ENCODE measurements around the gene JMJD1C. TPM values are rescaled to one million over a fixed set of nuclear protein-coding genes. Genes with fewer than 3 reads are reported as not detected.

Gene JMJD1C
- total RNA-seq, 1 experiment from 2014 or later = 66.3 TPM

DNA sequence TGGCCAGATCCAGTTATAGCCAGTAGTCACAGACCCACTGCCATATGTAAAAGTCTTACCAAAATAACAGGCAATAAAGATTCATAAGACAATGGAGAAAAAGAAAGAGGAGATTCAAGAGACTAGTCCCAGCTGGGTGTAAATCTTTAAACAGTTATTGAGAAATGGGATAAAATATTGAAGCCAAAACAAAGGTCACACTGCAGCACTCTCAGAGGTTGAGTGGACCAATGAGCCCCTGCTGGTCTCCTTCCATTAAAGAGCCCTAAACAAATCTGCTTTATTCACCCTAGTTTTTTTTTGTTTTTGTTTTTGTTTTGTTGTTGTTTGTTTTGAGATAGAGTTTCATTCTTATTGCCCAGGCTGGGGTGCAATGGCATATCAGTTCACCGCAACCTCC lies 98.8 kb downstream of the JMJD1C start:
- RAD21 ChIA-PET (ENCODE audit: low non-redundant PET in 1 of 2, low total read pairs in 2 of 2, uncharacterized antibody in 2 of 2, unreplicated experiment in 2 of 2) = no interaction called here
- Histone ChIP-seq H3K27ac (ENCODE audit: low read depth, low read length) (no peak overlapping the region), H3K9ac (ENCODE audit: low read length) (no peak overlapping the region), H3K4me1 (ENCODE audit: control insufficient read depth in 1 of 2, insufficient read depth in 2 of 2, low read length in 2 of 2) (no peaks in the 10 kb centered on the region), H2AFZ (ENCODE audit: low read depth, low read length, poor library complexity, severe bottlenecking) (no peak overlapping the region), H3K27me3 (ENCODE audit: insufficient read depth, low read length) (no peaks in the 10 kb centered on the region), H3K9me2 (ENCODE audit: insufficient read depth) (0 out of 2 replicates have a peak, but pooled peaks cover under 1% of the 10 kb centered on the region), H3K36me3 (ENCODE audit: control insufficient read depth in 1 of 2, insufficient read depth in 2 of 2, low read length in 2 of 2) (no peaks in the 10 kb centered on the region), H3K9me3 (ENCODE audit: control insufficient read depth in 1 of 2, insufficient read depth in 1 of 2, low read depth in 1 of 2, low read length in 2 of 2) (no peaks in the 10 kb centered on the region), H4K20me1 (ENCODE audit: insufficient read depth) (no peaks in the 10 kb centered on the region), H3K4me2 (ENCODE audit: low read length) (no peak overlapping the region), H3K4me3 (replicated peaks in 1 of 2; ENCODE audit: low read depth in 1 of 2, low read length in 2 of 2) (no peak overlapping the region), H3K79me2 (ENCODE audit: insufficient read depth, low read length) (peaks cover 42% of the 10 kb centered on the region)
- DNase-seq (ENCODE audit: low read depth, low spot score) (no peak), ATAC-seq (no peak)
- intact Hi-C loops (cut with micrococcal nuclease) = no loop called here
- POLR2A ChIA-PET = no interaction called here
- no peak for TF ChIP-seq JUND (IDR thresholded peaks at IDR 0.05)
- TF ChIP-seq, protein P1, sequence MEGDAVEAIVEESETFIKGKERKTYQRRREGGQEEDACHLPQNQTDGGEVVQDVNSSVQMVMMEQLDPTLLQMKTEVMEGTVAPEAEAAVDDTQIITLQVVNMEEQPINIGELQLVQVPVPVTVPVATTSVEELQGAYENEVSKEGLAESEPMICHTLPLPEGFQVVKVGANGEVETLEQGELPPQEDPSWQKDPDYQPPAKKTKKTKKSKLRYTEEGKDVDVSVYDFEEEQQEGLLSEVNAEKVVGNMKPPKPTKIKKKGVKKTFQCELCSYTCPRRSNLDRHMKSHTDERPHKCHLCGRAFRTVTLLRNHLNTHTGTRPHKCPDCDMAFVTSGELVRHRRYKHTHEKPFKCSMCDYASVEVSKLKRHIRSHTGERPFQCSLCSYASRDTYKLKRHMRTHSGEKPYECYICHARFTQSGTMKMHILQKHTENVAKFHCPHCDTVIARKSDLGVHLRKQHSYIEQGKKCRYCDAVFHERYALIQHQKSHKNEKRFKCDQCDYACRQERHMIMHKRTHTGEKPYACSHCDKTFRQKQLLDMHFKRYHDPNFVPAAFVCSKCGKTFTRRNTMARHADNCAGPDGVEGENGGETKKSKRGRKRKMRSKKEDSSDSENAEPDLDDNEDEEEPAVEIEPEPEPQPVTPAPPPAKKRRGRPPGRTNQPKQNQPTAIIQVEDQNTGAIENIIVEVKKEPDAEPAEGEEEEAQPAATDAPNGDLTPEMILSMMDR (IDR thresholded peaks at IDR 0.05 in 2 of 3, conservative IDR thresholded peaks at IDR 0.05 in 1 of 3; ENCODE audit: borderline replicate concordance in 1 of 3, insufficient read depth in 1 of 3, low read depth in 2 of 3, low read length in 2 of 3) = no peak
- no peak for TF ChIP-seq TCF7L2 (IDR thresholded peaks at IDR 0.05; ENCODE audit: borderline replicate concordance, extremely low read depth, insufficient read depth, insufficient read length)
- BruUV-seq (replicated peaks) = no TSS peak
- CTCF ChIA-PET = no interaction called here

DNA sequence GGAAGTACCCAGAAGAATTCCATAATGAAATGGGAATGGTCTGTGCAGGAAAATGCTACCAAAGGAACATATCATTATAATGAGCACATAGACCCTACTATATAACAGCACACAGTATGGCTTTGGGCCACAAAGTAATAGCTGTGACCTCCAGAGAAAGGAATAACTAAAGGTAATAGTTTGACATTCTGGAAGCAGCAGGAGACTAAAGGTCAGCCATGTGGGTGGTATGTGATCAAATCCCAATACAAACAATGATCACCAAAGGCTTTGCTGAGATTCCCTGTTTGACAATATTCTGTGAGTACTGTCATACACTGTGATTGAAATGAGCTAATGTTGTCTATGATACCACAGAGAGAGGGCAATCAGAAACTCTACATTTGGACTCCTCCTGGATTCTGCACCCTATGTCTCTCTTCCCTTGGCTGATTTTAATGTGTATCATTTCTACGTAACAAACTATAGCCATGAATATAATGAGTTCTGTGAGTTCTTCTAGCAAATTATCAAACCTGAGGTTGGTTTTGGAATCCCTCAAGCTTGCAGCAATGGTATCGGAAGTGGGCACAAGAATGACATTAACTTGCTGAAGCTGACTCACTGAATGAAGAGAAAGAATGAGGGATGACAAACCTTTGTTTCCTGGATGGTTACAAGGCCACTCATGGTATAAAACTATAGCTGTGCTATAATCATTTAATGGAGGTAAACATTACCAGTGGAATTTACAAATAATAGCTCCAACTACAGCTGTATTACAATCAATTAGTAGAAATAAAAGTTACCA lies 99.6 kb downstream of the JMJD1C start:
- Histone ChIP-seq H3K27ac (ENCODE audit: low read depth, low read length) (no peak overlapping the region), H3K9ac (ENCODE audit: low read length) (no peak overlapping the region), H2AFZ (ENCODE audit: low read depth, low read length, poor library complexity, severe bottlenecking) (no peak overlapping the region), H3K9me2 (ENCODE audit: insufficient read depth) (no peaks in the 10 kb centered on the region), H3K4me1 (ENCODE audit: control insufficient read depth in 1 of 2, insufficient read depth in 2 of 2, low read length in 2 of 2) (no peaks in the 10 kb centered on the region), H3K27me3 (ENCODE audit: insufficient read depth, low read length) (no peaks in the 10 kb centered on the region), H3K4me3 (replicated peaks in 1 of 2; ENCODE audit: low read depth in 1 of 2, low read length in 2 of 2) (no peak overlapping the region), H3K9me3 (ENCODE audit: control insufficient read depth in 1 of 2, insufficient read depth in 1 of 2, low read depth in 1 of 2, low read length in 2 of 2) (no peaks in the 10 kb centered on the region), H3K79me2 (ENCODE audit: insufficient read depth, low read length) (peaks cover 40% of the 10 kb centered on the region), H3K4me2 (ENCODE audit: low read length) (no peak overlapping the region), H4K20me1 (ENCODE audit: insufficient read depth) (no peaks in the 10 kb centered on the region), H3K36me3 (ENCODE audit: control insufficient read depth in 1 of 2, insufficient read depth in 2 of 2, low read length in 2 of 2) (no peaks in the 10 kb centered on the region)
- ChIA-PET POLR2A (no interaction called here), CTCF (interaction anchor here (0.6 kb wide), 1 partner anchor 27 kb away, joined by 4 read pairs; no protein-coding TSS in a partner anchor), RAD21 (ENCODE audit: low non-redundant PET in 1 of 2, low total read pairs in 2 of 2, uncharacterized antibody in 2 of 2, unreplicated experiment in 2 of 2) (no interaction called here)
- intact Hi-C loops (cut with micrococcal nuclease) = no loop called here
- ATAC-seq (no peak), DNase-seq (ENCODE audit: low read depth, low spot score) (no peak)
- TF ChIP-seq, protein P2, sequence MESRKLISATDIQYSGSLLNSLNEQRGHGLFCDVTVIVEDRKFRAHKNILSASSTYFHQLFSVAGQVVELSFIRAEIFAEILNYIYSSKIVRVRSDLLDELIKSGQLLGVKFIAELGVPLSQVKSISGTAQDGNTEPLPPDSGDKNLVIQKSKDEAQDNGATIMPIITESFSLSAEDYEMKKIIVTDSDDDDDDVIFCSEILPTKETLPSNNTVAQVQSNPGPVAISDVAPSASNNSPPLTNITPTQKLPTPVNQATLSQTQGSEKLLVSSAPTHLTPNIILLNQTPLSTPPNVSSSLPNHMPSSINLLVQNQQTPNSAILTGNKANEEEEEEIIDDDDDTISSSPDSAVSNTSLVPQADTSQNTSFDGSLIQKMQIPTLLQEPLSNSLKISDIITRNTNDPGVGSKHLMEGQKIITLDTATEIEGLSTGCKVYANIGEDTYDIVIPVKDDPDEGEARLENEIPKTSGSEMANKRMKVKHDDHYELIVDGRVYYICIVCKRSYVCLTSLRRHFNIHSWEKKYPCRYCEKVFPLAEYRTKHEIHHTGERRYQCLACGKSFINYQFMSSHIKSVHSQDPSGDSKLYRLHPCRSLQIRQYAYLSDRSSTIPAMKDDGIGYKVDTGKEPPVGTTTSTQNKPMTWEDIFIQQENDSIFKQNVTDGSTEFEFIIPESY (IDR thresholded peaks at IDR 0.05; ENCODE audit: extremely low read depth, insufficient replicate concordance, low read length) = no peak
- no peak for TF ChIP-seq EZH2 (IDR thresholded peaks at IDR 0.05)
- no TSS peak for BruUV-seq (replicated peaks)

All from HCT116 (cell line).